GM23338 (cell line): ENCODE data around the gene NTRK1. TPM values are rescaled to one million over a fixed set of nuclear protein-coding genes. Genes with fewer than 3 reads are reported as not detected.
A peak's percentile ranks its signal among the peaks of the same experiment; 100 is the strongest.

Experiments
- ATAC-seq: fragments of 200-7000 bp; cut with Tn5 transposase; 3 replicates; pipeline ENCODE4 v1.9.1; 2020
- DNase-seq: peaks from one replicate; pipeline ENCODE4 v3.0.0-alpha.2; 2015; ENCODE audit warnings: low spot score
- H2AFZ ChIP-seq: fragments of 200-600 bp; sonication (generic); 2 replicates; pipeline ENCODE4 v1.8.0; 2016; ENCODE audit warnings: antibody characterized with exemption, mild to moderate bottlenecking, moderate library complexity
- H3F3A ChIP-seq: fragments of 200-600 bp; sonication (generic); replicated peaks from 2 replicates; pipeline ENCODE4 v1.8.0; 2017; ENCODE audit warnings: antibody characterized with exemption, mixed run types, low read depth
- H3K27ac ChIP-seq: fragments of 200-600 bp; sonication (generic); 2 replicates; pipeline ENCODE4 v1.6.1; 2016; ENCODE audit warnings: low read depth
- H3K27me3 ChIP-seq: fragments of 200-600 bp; sonication (generic); 2 replicates; pipeline ENCODE4 v1.8.0; 2016; ENCODE audit warnings: mild to moderate bottlenecking, mixed run types, moderate library complexity; ENCODE audit not compliant: insufficient read depth
- H3K36me3 ChIP-seq: fragments of 200-600 bp; sonication (generic); 2 replicates; pipeline ENCODE4 v1.8.0; 2016; ENCODE audit warnings: mild to moderate bottlenecking; ENCODE audit not compliant: insufficient read depth
- H3K4me1 ChIP-seq: fragments of 200-600 bp; sonication (generic); 2 replicates; pipeline ENCODE4 v1.8.0; 2016; ENCODE audit warnings: mild to moderate bottlenecking, moderate library complexity; ENCODE audit not compliant: insufficient read depth
- H3K4me2 ChIP-seq: fragments of 200-600 bp; sonication (generic); 2 replicates; pipeline ENCODE4 v1.7.1; 2017; ENCODE audit warnings: mixed run types
- H3K4me3 ChIP-seq: fragments of 200-600 bp; sonication (generic); 2 replicates; pipeline ENCODE4 v1.6.1; 2016; ENCODE audit warnings: mixed run types
- H3K79me2 ChIP-seq: fragments of 200-600 bp; sonication (generic); replicated peaks from 2 replicates; pipeline ENCODE4 v1.8.0; 2017; ENCODE audit warnings: mild to moderate bottlenecking; ENCODE audit not compliant: insufficient read depth
- H3K9me2 ChIP-seq: fragments of 200-600 bp; sonication (generic); 2 replicates; pipeline ENCODE4 v1.8.0; 2017; ENCODE audit not compliant: insufficient read depth
- H4K20me1 ChIP-seq: fragments of 200-600 bp; sonication (generic); replicated peaks from 2 replicates; pipeline ENCODE4 v1.8.0; 2017; ENCODE audit warnings: mild to moderate bottlenecking; ENCODE audit not compliant: insufficient read depth
- H3K27ac Mint-ChIP-seq: 2 replicates; pipeline ENCODE4 v1.8.0; 2020; ENCODE audit warnings: inconsistent platforms, mild to moderate bottlenecking, moderate library complexity, mixed read lengths
- H3K27me3 Mint-ChIP-seq: 3 replicates; pipeline ENCODE4 v1.8.0; 2022; ENCODE audit warnings: low read depth, mild to moderate bottlenecking, moderate library complexity, mixed read lengths, inconsistent platforms; ENCODE audit not compliant: insufficient read depth, poor library complexity
- H3K36me3 Mint-ChIP-seq: 3 replicates; pipeline ENCODE4 v1.8.0; 2021; ENCODE audit warnings: low read depth, mild to moderate bottlenecking, inconsistent platforms, moderate library complexity, mixed read lengths
- H3K4me1 Mint-ChIP-seq: 3 replicates; pipeline ENCODE4 v1.8.0; 2020; ENCODE audit warnings: mild to moderate bottlenecking, inconsistent platforms, mixed read lengths
- H3K4me3 Mint-ChIP-seq: 3 replicates; pipeline ENCODE4 v1.8.0; 2021; ENCODE audit warnings: moderate library complexity, mild to moderate bottlenecking, inconsistent platforms, mixed read lengths
- H3K9me3 Mint-ChIP-seq: 3 replicates; pipeline ENCODE4 v1.8.0; 2020; ENCODE audit warnings: moderate library complexity, mild to moderate bottlenecking, inconsistent platforms, mixed read lengths
- CREB1 ChIP-seq: fragments of 250-450 bp; sonication (Bioruptor Pico); IDR thresholded peaks from 2 replicates; pipeline ENCODE4 v1.5.0; 2020; ENCODE audit warnings: low read depth, mild to moderate bottlenecking, moderate library complexity
- EZH2 ChIP-seq: fragments of 200-600 bp; sonication (generic); IDR thresholded peaks from one replicate; pipeline ENCODE4 v1.8.0; 2017; ENCODE audit warnings: antibody characterized with exemption, mild to moderate bottlenecking, low read depth; ENCODE audit not compliant: unreplicated experiment
- NANOG ChIP-seq: IDR thresholded peaks from 2 replicates; pipeline ENCODE4 v1.6.1; 2016; ENCODE audit warnings: antibody characterized with exemption, borderline replicate concordance
- STAT1 ChIP-seq: IDR thresholded peaks from one replicate; pipeline ENCODE4 v1.6.1; 2016; ENCODE audit warnings: antibody characterized with exemption; ENCODE audit not compliant: unreplicated experiment
- ZNF331 ChIP-seq: fragments of 250-450 bp; sonication (Bioruptor Pico); IDR thresholded peaks from 2 replicates; pipeline ENCODE4 v1.5.0; 2020; ENCODE audit warnings: low read depth, mild to moderate bottlenecking, moderate library complexity
- polyA plus RNA-seq: library from polyadenylated mRNA; unstranded; fragments of >200 nt; fragmentation: Nextera tagmentation; extraction: Ambion mirVana; gene quantifications from 2 replicates; pipeline ENCODE4 v1.2.1, GENCODE V29; 2016
- total RNA-seq: library from RNA; depleted of rRNA; stranded (reverse); fragments of >200 nt; shearing (Covaris generic); gene quantifications from 2 replicates; pipeline ENCODE4 v1.2.3, GENCODE V29; 2014
- TF ChIP-seq, protein P1 (sequence below): fragments of 250-450 bp; sonication (Bioruptor Pico); IDR thresholded peaks from 2 replicates; pipeline ENCODE4 v1.5.0; 2020; ENCODE audit warnings: mild to moderate bottlenecking, moderate library complexity

Gene NTRK1
- total and polyA plus RNA-seq, 2 experiments from 2014 or later: 0.42 to 0.45 TPM

DNA sequence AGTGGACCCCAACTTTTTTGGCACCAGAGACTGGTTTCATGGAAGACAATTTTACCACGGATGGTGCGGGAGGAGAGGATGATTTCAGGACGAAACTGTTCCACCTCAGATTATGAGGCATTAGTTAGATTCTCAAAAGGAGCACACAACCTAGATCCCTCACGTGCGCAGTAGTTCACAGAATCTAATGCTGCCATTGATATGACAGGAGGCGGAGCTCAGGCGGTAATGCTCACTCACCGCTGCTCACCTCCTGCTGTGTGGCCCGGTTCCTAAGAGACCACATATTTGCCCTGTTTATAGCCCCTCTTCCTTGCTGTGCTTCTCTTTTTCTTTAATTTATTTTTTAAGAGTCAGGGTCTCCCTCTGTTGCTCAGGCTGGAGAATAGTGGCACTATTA is 4.6 kb downstream of the NTRK1 start:
- H2AFZ ChIP-seq: no peak overlapping the region
- H3K36me3 ChIP-seq: no peaks in the 10 kb centered on the region
- peaks cover 65% of the 10 kb centered on the region for H3K27me3 ChIP-seq
- Mint-ChIP-seq H3K4me3 (no peak overlapping the region; the same call in 2 of the 3 replicates), H3K4me1 (peaks cover 28% of the 10 kb centered on the region), H3K9me3 (peaks cover 3% of the 10 kb centered on the region; the same call in 1 of the 3 replicates), H3K27me3 (peaks cover 55% of the 10 kb centered on the region), H3K36me3 (no peaks in the 10 kb centered on the region), H3K27ac (no peak overlapping the region)
- H3K9me2 ChIP-seq: no peaks in the 10 kb centered on the region
- ATAC-seq (no peak), DNase-seq (no peak)
- peaks cover 5% of the 10 kb centered on the region; the same call in 1 of the 2 replicates for H4K20me1 ChIP-seq
- H3K4me3 ChIP-seq: no peak overlapping the region
- H3F3A ChIP-seq: 0 out of 2 replicates have a peak, but pooled peaks cover 2% of the 10 kb centered on the region
- H3K27ac ChIP-seq: no peak overlapping the region
- H3K4me2 ChIP-seq: no peak overlapping the region
- peaks cover 9% of the 10 kb centered on the region; the same call in 1 of the 2 replicates for H3K4me1 ChIP-seq
- TF ChIP-seq STAT1 (no peak), CREB1 (no peak)
- no peaks in the 10 kb centered on the region for H3K79me2 ChIP-seq

DNA sequence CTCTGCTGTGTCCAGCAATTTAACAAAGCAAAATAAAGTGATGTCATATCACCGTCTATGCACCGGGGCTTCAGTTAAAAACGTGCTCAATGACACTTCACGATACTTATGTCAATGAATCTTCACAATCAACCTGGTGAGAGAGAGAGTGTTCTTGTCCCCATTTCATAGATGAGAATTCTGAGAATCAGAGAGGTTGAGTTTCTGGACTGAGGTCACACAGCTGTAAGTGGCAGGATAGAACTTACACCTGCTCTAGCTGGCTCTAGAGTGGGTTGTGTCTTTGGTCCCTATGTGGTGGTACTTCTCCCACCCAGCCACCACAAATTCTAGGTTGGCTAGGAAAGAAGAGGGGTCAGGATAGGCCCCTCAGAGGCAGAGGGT is 5.2 kb downstream of the NTRK1 start:
- Histone ChIP-seq H3K79me2 (no peaks in the 10 kb centered on the region), H3F3A (no peaks in the 10 kb centered on the region), H3K9me2 (no peaks in the 10 kb centered on the region), H4K20me1 (peaks cover 5% of the 10 kb centered on the region; the same call in 1 of the 2 replicates), H3K4me1 (peaks cover 9% of the 10 kb centered on the region; the same call in 1 of the 2 replicates), H3K36me3 (no peaks in the 10 kb centered on the region), H3K27ac (no peak overlapping the region), H3K4me2 (no peak overlapping the region), H2AFZ (no peak overlapping the region), H3K4me3 (no peak overlapping the region), H3K27me3 (peaks cover 63% of the 10 kb centered on the region)
- peaks cover 25% of the 10 kb centered on the region for H3K4me1 Mint-ChIP-seq
- DNase-seq: no peak
- peaks cover 3% of the 10 kb centered on the region; the same call in 1 of the 3 replicates for H3K9me3 Mint-ChIP-seq
- H3K27ac Mint-ChIP-seq: no peak overlapping the region
- peak overlapping the region; percentile 14; the same call in 1 of the 3 replicates for H3K4me3 Mint-ChIP-seq
- H3K36me3 Mint-ChIP-seq: no peaks in the 10 kb centered on the region
- TF ChIP-seq STAT1 (no peak), EZH2 (no peak), CREB1 (no peak), NANOG (no peak), ZNF331 (CRISPR knock-in tag) (no peak)
- TF ChIP-seq, protein P1, sequence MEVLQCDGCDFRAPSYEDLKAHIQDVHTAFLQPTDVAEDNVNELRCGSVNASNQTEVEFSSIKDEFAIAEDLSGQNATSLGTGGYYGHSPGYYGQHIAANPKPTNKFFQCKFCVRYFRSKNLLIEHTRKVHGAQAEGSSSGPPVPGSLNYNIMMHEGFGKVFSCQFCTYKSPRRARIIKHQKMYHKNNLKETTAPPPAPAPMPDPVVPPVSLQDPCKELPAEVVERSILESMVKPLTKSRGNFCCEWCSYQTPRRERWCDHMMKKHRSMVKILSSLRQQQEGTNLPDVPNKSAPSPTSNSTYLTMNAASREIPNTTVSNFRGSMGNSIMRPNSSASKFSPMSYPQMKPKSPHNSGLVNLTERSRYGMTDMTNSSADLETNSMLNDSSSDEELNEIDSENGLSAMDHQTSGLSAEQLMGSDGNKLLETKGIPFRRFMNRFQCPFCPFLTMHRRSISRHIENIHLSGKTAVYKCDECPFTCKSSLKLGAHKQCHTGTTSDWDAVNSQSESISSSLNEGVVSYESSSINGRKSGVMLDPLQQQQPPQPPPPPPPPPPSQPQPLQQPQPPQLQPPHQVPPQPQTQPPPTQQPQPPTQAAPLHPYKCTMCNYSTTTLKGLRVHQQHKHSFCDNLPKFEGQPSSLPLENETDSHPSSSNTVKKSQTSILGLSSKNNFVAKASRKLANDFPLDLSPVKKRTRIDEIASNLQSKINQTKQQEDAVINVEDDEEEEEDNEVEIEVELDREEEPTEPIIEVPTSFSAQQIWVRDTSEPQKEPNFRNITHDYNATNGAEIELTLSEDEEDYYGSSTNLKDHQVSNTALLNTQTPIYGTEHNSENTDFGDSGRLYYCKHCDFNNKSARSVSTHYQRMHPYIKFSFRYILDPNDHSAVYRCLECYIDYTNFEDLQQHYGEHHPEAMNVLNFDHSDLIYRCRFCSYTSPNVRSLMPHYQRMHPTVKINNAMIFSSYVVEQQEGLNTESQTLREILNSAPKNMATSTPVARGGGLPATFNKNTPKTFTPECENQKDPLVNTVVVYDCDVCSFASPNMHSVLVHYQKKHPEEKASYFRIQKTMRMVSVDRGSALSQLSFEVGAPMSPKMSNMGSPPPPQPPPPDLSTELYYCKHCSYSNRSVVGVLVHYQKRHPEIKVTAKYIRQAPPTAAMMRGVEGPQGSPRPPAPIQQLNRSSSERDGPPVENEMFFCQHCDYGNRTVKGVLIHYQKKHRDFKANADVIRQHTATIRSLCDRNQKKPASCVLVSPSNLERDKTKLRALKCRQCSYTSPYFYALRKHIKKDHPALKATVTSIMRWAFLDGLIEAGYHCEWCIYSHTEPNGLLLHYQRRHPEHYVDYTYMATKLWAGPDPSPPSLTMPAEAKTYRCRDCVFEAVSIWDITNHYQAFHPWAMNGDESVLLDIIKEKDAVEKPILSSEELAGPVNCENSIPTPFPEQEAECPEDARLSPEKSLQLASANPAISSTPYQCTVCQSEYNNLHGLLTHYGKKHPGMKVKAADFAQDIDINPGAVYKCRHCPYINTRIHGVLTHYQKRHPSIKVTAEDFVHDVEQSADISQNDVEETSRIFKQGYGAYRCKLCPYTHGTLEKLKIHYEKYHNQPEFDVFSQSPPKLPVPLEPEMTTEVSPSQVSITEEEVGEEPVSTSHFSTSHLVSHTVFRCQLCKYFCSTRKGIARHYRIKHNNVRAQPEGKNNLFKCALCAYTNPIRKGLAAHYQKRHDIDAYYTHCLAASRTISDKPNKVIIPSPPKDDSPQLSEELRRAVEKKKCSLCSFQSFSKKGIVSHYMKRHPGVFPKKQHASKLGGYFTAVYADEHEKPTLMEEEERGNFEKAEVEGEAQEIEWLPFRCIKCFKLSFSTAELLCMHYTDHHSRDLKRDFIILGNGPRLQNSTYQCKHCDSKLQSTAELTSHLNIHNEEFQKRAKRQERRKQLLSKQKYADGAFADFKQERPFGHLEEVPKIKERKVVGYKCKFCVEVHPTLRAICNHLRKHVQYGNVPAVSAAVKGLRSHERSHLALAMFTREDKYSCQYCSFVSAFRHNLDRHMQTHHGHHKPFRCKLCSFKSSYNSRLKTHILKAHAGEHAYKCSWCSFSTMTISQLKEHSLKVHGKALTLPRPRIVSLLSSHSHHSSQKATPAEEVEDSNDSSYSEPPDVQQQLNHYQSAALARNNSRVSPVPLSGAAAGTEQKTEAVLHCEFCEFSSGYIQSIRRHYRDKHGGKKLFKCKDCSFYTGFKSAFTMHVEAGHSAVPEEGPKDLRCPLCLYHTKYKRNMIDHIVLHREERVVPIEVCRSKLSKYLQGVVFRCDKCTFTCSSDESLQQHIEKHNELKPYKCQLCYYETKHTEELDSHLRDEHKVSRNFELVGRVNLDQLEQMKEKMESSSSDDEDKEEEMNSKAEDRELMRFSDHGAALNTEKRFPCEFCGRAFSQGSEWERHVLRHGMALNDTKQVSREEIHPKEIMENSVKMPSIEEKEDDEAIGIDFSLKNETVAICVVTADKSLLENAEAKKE (CRISPR knock-in tag): no peak
- peaks cover 52% of the 10 kb centered on the region for H3K27me3 Mint-ChIP-seq
- ATAC-seq: no peak
